Stomach (tissue), 9 donors: ENCODE measurements around the gene ARMC12. TPM values are rescaled to one million over a fixed set of nuclear protein-coding genes. Genes with fewer than 3 reads are reported as not detected.

Experiments
- DNase-seq, 2 donors: peaks; one replicate each; pipeline versions ENCODE4 v3.0.0 to v3.0.0-alpha.2; 2013 to 2019
- H3K27ac ChIP-seq, 5 donors: fragments of 200-600 bp in 4 of 5; sonication (generic) in 4 of 5; one replicate each; pipeline ENCODE4 v1.5.1; 2013 to 2019; ENCODE audit warnings: mild to moderate bottlenecking in 1 of 5, moderate library complexity in 1 of 5
- H3K27me3 ChIP-seq, 3 donors: fragments of 200-600 bp; sonication (generic); one replicate each; pipeline ENCODE4 v1.5.1; 2017 to 2019; ENCODE audit warnings: mixed run types in 1 of 3
- H3K36me3 ChIP-seq, 4 donors: fragments of 200-600 bp; sonication (generic); 1 replicate in 3 of 4; 2 replicates in 1 of 4; pipeline ENCODE4 v1.5.1; 2016 to 2019
- H3K4me1 ChIP-seq, 4 donors: fragments of 200-600 bp; sonication (generic); one replicate each; pipeline ENCODE4 v1.5.1; 2016 to 2019
- H3K4me3 ChIP-seq, 4 donors: fragments of 200-600 bp; sonication (generic) in 3 of 4; one replicate each; pipeline ENCODE4 v1.5.1; 2016 to 2019; ENCODE audit warnings: mild to moderate bottlenecking in 1 of 4
- H3K9me3 ChIP-seq, 4 donors: fragments of 200-600 bp; sonication (generic); one replicate each; pipeline ENCODE4 v1.5.1; 2016 to 2019
- CTCF ChIP-seq, 7 experiments: fragments of 450-650 bp in 4 of 7; fragments of 200-600 bp in 3 of 7; sonication (generic) in 3 of 7; IDR thresholded peaks; one replicate each; pipeline ENCODE4 v1.5.1; 2016 to 2019; ENCODE audit warnings: antibody characterized with exemption in 7 of 7, control low read depth in 2 of 7, mild to moderate bottlenecking in 1 of 7
- EP300 ChIP-seq: sonication (generic); formaldehyde crosslinking; IDR thresholded peaks from one replicate; pipeline ENCODE4 v1.6.1; 2017; ENCODE audit warnings: antibody characterized with exemption
- POLR2A ChIP-seq, 4 donors: fragments of 450-650 bp; IDR thresholded peaks; one replicate each; pipeline ENCODE4 v1.6.1; 2016; ENCODE audit warnings: antibody characterized with exemption in 4 of 4, control low read depth in 2 of 4, mild to moderate bottlenecking in 1 of 4, moderate library complexity in 1 of 4
- POLR2AphosphoS5 ChIP-seq, 3 donors: sonication (generic); formaldehyde crosslinking; IDR thresholded peaks; one replicate each; pipeline ENCODE4 v1.6.1; 2016; ENCODE audit warnings: antibody characterized with exemption in 3 of 3
- WGBS, 5 donors: extraction: QIAGEN DNeasy Blood & Tissue Kit in 3 of 5; methylation state at CpG; one replicate each; pipeline versions ENCODE4 v1.1.5 to v1.1.7; 2013 to 2018; 5-methylcytosine and 5-hydroxymethylcytosine counted together
- intact Hi-C: fragments of 100-400 bp; cut with DNase I; formaldehyde crosslinking; loops from one replicate; pipeline ENCODE4 v1.15.1; 2023; ENCODE audit warnings: low total_unique reads
- polyA plus RNA-seq, 3 donors: library from polyadenylated mRNA; stranded (reverse); fragments of 200-250 nt; gene quantifications; one replicate each; pipeline ENCODE4 v1.2.3, GENCODE V29; 2013
- total RNA-seq, 5 donors: library from RNA; depleted of rRNA; stranded (reverse); fragments of >200 nt; gene quantifications; one replicate each; pipeline versions ENCODE4 v1.1.0 to v1.2.3, GENCODE V29; 2014 to 2016
- donor health status: healthy with polysubstance abuse.
- donor health status: Bipolar disorder and iron deficiency.
- donor health status: healthy.

The ARMC12 gene
- total and polyA plus RNA-seq, 8 donors = 1.1 to 2.5 (median 2.0) TPM; not detected in 5

DNA sequence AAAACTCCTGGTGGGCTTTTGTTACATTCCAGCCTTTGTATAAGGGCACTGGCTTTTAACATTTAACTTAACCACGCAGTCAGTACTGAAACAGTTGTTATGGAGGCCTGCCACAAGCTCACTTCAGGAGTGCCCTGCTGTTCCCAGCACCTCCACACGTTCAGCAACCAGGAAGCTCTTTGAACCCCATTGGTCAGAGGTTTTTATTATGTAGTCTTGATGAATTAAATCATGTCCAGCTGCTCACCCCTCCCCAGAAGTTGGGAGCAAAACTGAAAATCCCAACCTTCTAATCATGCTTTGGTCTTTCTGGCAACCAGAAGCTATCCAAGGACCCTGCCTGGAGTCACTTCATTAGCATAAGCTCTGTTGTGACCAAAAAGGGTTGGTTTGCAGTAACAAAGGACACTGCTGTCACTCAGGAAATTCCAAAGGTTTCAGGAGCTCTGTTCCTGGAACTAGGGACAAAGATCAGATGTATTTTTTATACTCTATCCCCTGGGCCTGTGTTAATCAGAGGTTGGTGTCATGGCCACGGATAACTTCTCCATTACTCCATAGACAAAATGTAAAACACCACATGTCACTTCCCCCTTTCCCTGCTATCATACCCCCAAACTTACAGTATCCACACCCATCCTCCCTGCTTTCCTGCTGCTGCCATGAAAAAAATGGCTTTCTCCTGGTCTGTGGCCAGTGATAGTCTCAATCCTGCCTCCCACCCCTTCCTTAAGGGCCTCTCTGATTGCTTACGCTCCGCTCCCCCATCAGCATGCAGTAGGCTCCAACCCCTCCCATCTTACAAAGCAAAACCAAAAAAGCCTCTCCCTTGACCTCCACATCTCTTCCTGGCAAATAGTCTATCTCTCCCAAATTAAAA is 3.1 kb downstream of the ARMC12 start:
- TF ChIP-seq EP300 (no peak), POLR2A (IDR thresholded peaks at IDR 0.05) (no peak), CTCF (IDR thresholded peaks at IDR 0.05) (no peak), POLR2AphosphoS5 (IDR thresholded peaks at IDR 0.05) (no peak)
- Histone ChIP-seq H3K4me3 (no peak overlapping the region), H3K4me1 (peaks cover 16 to 30% (median 25%) of the 10 kb centered on the region in 4 donors), H3K36me3 (no peaks in the 10 kb centered on the region), H3K9me3 (no peaks in the 10 kb centered on the region), H3K27me3 (no peaks in the 10 kb centered on the region), H3K27ac (no peak overlapping the region)
- WGBS, 5 donors = 63 to 70% (median 68%) methylated on average over 5 of the region's 5 CpGs
- intact Hi-C loops = loop anchor here (5.0 kb wide), 1 partner anchor 158 kb away; no protein-coding TSS in a partner anchor
- DNase-seq = peak in 1 of 2 donors; percentile 49

DNA sequence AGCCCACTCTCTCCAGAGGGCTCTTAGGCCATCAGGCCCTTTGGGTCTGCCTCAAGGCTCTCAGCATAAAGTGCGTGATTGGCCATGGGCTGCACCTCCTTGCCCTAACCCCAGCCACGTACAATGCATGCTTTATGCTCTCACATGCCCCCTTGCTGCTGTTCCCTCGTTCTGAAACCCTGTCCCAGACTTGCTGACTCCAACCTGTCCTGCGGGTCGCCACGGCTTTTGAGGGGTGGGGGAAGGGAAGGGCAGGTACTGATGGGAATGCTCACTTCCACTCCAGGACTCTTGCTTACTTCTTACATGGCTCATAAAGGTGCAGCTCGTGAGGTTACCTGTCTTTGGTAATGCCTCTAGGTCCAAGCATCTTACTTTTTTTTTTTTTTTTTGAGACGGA is 6.0 kb downstream of the ARMC12 start:
- H3K9me3 ChIP-seq = peaks cover 0 to 6% (median 0%) of the 10 kb centered on the region in 4 donors

GRCh38 chr6:35745509-35745908 is 8.7 kb downstream of the ARMC12 start:
- intact Hi-C loops = no loop called here
- TF ChIP-seq POLR2A (IDR thresholded peaks at IDR 0.05) = no peak
- no peak for TF ChIP-seq EP300
- TF ChIP-seq CTCF (IDR thresholded peaks at IDR 0.05) = no peak
- Histone ChIP-seq H3K9me3 (peaks cover 0 to 6% (median 0%) of the 10 kb centered on the region in 4 donors), H3K36me3 (no peaks in the 10 kb centered on the region), H3K4me3 (no peak overlapping the region), H3K27ac (no peak overlapping the region), H3K4me1 (no peaks in the 10 kb centered on the region), H3K27me3 (no peaks in the 10 kb centered on the region)
- 85 to 95% (median 93%) methylated on average over 7 of the region's 7 CpGs for WGBS, 5 donors
- DNase-seq = no peak

More for the DNA sequence above, 6.0 kb downstream of the ARMC12 start:
- no peaks in the 10 kb centered on the region for H3K27me3 ChIP-seq
- WGBS, 5 donors = 37 to 56% (median 47%) methylated on average over 8 of the region's 8 CpGs
- no peaks in the 10 kb centered on the region for H3K36me3 ChIP-seq
- intact Hi-C loops = no loop called here
- no peak overlapping the region for H3K4me3 ChIP-seq
- DNase-seq = no peak
- H3K4me1 ChIP-seq = peaks cover 0 to under 1% (median 0%) of the 10 kb centered on the region in 4 donors
- no peak overlapping the region for H3K27ac ChIP-seq
- TF ChIP-seq EP300 = no peak

DNA sequence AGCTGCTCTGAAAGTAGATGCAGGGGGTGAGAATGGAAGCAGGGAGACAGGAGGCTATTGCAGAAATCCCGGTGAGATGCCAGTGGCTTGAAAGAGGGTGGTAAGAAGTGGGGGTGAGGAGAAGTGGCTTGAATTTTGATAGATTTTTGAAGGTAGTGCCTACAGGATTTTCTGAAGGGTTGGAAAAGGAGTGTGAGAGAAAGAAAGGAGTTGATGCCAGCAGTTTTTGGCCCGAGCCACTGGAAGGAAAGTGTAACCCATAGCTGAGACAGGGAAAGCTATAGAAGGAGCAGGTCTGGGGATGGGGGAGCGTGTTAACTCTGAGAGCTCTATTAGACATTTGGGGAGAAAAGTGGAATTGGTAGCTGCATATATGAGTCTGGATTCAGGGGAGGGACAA is 9.7 kb downstream of the ARMC12 start:
- Histone ChIP-seq H3K4me1 (no peaks in the 10 kb centered on the region), H3K27ac (no peak overlapping the region), H3K27me3 (no peaks in the 10 kb centered on the region), H3K9me3 (peaks cover 0 to 6% (median 0%) of the 10 kb centered on the region in 4 donors), H3K4me3 (no peak overlapping the region), H3K36me3 (no peaks in the 10 kb centered on the region)
- 84 to 94% (median 90%) methylated on average over 3 of the region's 3 CpGs for WGBS, 5 donors
- intact Hi-C loops = no loop called here
- no peak for TF ChIP-seq EP300
- no peak for TF ChIP-seq CTCF (IDR thresholded peaks at IDR 0.05)
- TF ChIP-seq POLR2A (IDR thresholded peaks at IDR 0.05) = no peak
- no peak for TF ChIP-seq POLR2AphosphoS5 (IDR thresholded peaks at IDR 0.05)
- DNase-seq = no peak

- intact Hi-C loops = no loop called here
- Histone ChIP-seq H3K27me3 (no peaks in the 10 kb centered on the region), H3K9me3 (peaks cover 0 to 6% (median 0%) of the 10 kb centered on the region in 4 donors), H3K36me3 (no peaks in the 10 kb centered on the region), H3K27ac (no peak overlapping the region), H3K4me3 (no peak overlapping the region), H3K4me1 (no peaks in the 10 kb centered on the region)
- TF ChIP-seq EP300 = no peak
- TF ChIP-seq POLR2AphosphoS5 (IDR thresholded peaks at IDR 0.05) = no peak
- TF ChIP-seq POLR2A (IDR thresholded peaks at IDR 0.05) = no peak
- TF ChIP-seq CTCF (IDR thresholded peaks at IDR 0.05) = no peak
- WGBS, 5 donors = 92 to 100% (median 97%) methylated on average over 1 of the region's 1 CpG
- no peak for DNase-seq
Observed at GRCh38 chr6:35747877-35748276, 11.0 kb downstream of the ARMC12 start.
